A673 (cell line): ENCODE measurements around the gene CDADC1. TPM values are rescaled to one million over a fixed set of nuclear protein-coding genes. Genes with fewer than 3 reads are reported as not detected.

Source experiments
- BruUV-seq: library from RNA; stranded (reverse); fragments of 400-500 nt; replicated peaks from 2 replicates; lab custom pipeline; 2021; lab: Mats Ljungman, UMichigan
- CTCF ChIA-PET: fragments of 300-600 bp; sonication (Branson Sonifier 250); formaldehyde crosslinking; loops from one replicate; lab custom pipeline; 2022; ENCODE audit warnings: antibody characterized with exemption; lab: Charles Lee
- POLR2A ChIA-PET: fragments of 300-600 bp; sonication (Branson Sonifier 250); formaldehyde crosslinking; loops from one replicate; lab custom pipeline; 2022; ENCODE audit warnings: antibody characterized with exemption; ENCODE audit not compliant: low non-redundant PET; lab: Charles Lee
- DNase-seq: peaks from one replicate; pipeline ENCODE4 v3.0.0-alpha.2; 2015; ENCODE audit warnings: low spot score
- H3K27ac ChIP-seq: fragments of 200-600 bp; sonication (generic); 2 replicates; pipeline ENCODE4 v1.5.1; 2016; ENCODE audit warnings: mixed run types, low read depth, mild to moderate bottlenecking, mixed read lengths, antibody characterized with exemption, low read length; ENCODE audit not compliant: poor library complexity, severe bottlenecking
- H3K27me3 ChIP-seq: fragments of 200-600 bp; sonication (generic); replicated peaks from 2 replicates; pipeline ENCODE4 v1.6.1; 2017; ENCODE audit warnings: mixed run types, low read depth, mild to moderate bottlenecking, mixed read lengths, antibody characterized with exemption, low read length; ENCODE audit not compliant: insufficient read depth, poor library complexity
- H3K36me3 ChIP-seq: fragments of 200-600 bp; sonication (generic); 2 replicates; pipeline ENCODE4 v1.6.1; 2016; ENCODE audit warnings: mixed run types, mild to moderate bottlenecking, mixed read lengths, antibody characterized with exemption, low read length; ENCODE audit not compliant: insufficient read depth, poor library complexity, severe bottlenecking
- H3K4me1 ChIP-seq: fragments of 200-600 bp; sonication (generic); 2 replicates; pipeline ENCODE4 v1.6.1; 2017; ENCODE audit warnings: mixed run types, mild to moderate bottlenecking, mixed read lengths, antibody characterized with exemption, low read length; ENCODE audit not compliant: insufficient read depth, poor library complexity, severe bottlenecking
- H3K4me3 ChIP-seq: fragments of 200-600 bp; sonication (generic); 2 replicates; pipeline ENCODE4 v1.5.1; 2016; ENCODE audit warnings: low read depth, mixed run types, mild to moderate bottlenecking, mixed read lengths, low read length; ENCODE audit not compliant: poor library complexity, severe bottlenecking
- H3K9me3 ChIP-seq: fragments of 200-600 bp; sonication (generic); 2 replicates; pipeline ENCODE4 v1.6.1; 2016; ENCODE audit warnings: mixed run types, low read depth, mild to moderate bottlenecking, mixed read lengths, antibody characterized with exemption, low read length; ENCODE audit not compliant: poor library complexity, severe bottlenecking
- EZH2 ChIP-seq: fragments of 200-600 bp; sonication (generic); IDR thresholded peaks from 2 replicates; pipeline ENCODE4 v1.6.1; 2017; ENCODE audit warnings: borderline replicate concordance, low read depth, mild to moderate bottlenecking, mixed read lengths, antibody characterized with exemption, low read length; ENCODE audit not compliant: poor library complexity, severe bottlenecking
- intact Hi-C: fragments of 100-400 bp; cut with micrococcal nuclease; formaldehyde crosslinking; loops from one replicate; pipeline ENCODE4 v1.10.0; 2022; ENCODE audit not compliant: unreplicated experiment
- total RNA-seq: library from RNA; stranded (reverse); gene quantifications from 2 replicates; pipeline ENCODE4 v1.2.3, GENCODE V29; 2021
- TF ChIP-seq, protein P1 (sequence below): fragments of 300-800, 200-600 bp; sonication (generic); conservative IDR thresholded peaks from 2 replicates; pipeline ENCODE4 v1.5.1; 2017; ENCODE audit warnings: low read depth, mild to moderate bottlenecking, antibody characterized with exemption, low read length, moderate library complexity, mixed read lengths

CDADC1 gene
- total RNA-seq, 1 experiment from 2014 or later, result 19.2 TPM

GRCh38 chr13:49304356-49304755 is 56.6 kb downstream of the CDADC1 start:
- no peaks in the 10 kb centered on the region for H3K36me3 ChIP-seq
- ChIA-PET CTCF (no interaction called here), POLR2A (no interaction called here)
- BruUV-seq, result no TSS peak
- H3K27me3 ChIP-seq, result no peaks in the 10 kb centered on the region
- no peak for DNase-seq
- intact Hi-C loops, result loop anchor here (10.0 kb wide), 1 partner anchor 540 kb away; no protein-coding TSS in a partner anchor
- no peaks in the 10 kb centered on the region for H3K9me3 ChIP-seq
- no peaks in the 10 kb centered on the region for H3K4me1 ChIP-seq
- H3K4me3 ChIP-seq, result no peak overlapping the region
- no peak overlapping the region for H3K27ac ChIP-seq
- TF ChIP-seq, protein P1, sequence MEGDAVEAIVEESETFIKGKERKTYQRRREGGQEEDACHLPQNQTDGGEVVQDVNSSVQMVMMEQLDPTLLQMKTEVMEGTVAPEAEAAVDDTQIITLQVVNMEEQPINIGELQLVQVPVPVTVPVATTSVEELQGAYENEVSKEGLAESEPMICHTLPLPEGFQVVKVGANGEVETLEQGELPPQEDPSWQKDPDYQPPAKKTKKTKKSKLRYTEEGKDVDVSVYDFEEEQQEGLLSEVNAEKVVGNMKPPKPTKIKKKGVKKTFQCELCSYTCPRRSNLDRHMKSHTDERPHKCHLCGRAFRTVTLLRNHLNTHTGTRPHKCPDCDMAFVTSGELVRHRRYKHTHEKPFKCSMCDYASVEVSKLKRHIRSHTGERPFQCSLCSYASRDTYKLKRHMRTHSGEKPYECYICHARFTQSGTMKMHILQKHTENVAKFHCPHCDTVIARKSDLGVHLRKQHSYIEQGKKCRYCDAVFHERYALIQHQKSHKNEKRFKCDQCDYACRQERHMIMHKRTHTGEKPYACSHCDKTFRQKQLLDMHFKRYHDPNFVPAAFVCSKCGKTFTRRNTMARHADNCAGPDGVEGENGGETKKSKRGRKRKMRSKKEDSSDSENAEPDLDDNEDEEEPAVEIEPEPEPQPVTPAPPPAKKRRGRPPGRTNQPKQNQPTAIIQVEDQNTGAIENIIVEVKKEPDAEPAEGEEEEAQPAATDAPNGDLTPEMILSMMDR, result no peak
- no peak for TF ChIP-seq EZH2

GRCh38 chr13:49304763-49305700 is 57.3 kb downstream of the CDADC1 start:
- BruUV-seq, result no TSS peak
- ChIA-PET CTCF (no interaction called here), POLR2A (no interaction called here)
- Histone ChIP-seq H3K4me3 (no peak overlapping the region), H3K27ac (no peak overlapping the region), H3K4me1 (no peaks in the 10 kb centered on the region), H3K9me3 (no peaks in the 10 kb centered on the region), H3K27me3 (no peaks in the 10 kb centered on the region), H3K36me3 (no peaks in the 10 kb centered on the region)
- intact Hi-C loops, result loop anchor here (10.0 kb wide), 1 partner anchor 540 kb away; no protein-coding TSS in a partner anchor
- TF ChIP-seq EZH2, result no peak
- TF ChIP-seq, protein P1, result no peak
- no peak for DNase-seq

DNA sequence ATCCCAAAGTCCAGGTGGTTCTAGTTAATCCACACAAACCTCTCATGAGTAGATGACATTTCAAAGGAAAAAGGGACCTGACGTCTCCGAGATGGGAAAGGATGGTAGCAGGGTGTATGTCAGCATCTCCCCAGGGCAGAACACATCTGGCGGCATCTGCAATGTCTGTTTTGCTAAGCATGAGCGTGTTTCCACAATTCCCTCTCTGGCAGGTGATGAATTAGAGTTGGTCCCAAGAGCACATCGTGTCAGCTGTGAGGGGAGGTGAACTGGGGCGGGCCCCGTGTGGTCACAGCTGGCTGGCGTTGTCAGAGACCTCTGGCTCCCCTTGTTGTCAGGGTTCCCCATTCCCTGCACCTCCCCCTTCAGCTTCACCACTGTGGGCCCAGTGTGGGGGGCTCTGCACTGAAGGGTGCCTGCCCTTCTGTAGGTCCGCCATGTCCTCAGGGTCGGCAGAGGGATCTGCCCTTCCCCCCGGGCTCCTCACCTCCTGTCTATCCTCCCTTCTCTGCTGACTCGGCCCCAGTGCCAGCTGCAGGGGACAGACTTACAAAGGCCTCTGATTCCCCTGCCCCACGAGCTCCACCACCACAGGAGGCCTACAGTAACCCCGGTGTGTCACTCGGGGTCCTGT is 58.2 kb downstream of the CDADC1 start:
- POLR2A ChIA-PET, result no interaction called here
- no peak overlapping the region for H3K4me3 ChIP-seq
- no peaks in the 10 kb centered on the region for H3K9me3 ChIP-seq
- intact Hi-C loops, result loop anchor here (10.0 kb wide), 1 partner anchor 539 kb away; no protein-coding TSS in a partner anchor
- no peak overlapping the region for H3K27ac ChIP-seq
- no peaks in the 10 kb centered on the region for H3K4me1 ChIP-seq
- no peak for DNase-seq
- H3K36me3 ChIP-seq, result no peaks in the 10 kb centered on the region
- CTCF ChIA-PET, result no interaction called here
- H3K27me3 ChIP-seq, result no peaks in the 10 kb centered on the region
- BruUV-seq, result no TSS peak
- no peak for TF ChIP-seq EZH2
- TF ChIP-seq, protein P1, result no peak
